ENCODE measurements around the gene C1QTNF12.

The C1QTNF12 gene

DNA sequence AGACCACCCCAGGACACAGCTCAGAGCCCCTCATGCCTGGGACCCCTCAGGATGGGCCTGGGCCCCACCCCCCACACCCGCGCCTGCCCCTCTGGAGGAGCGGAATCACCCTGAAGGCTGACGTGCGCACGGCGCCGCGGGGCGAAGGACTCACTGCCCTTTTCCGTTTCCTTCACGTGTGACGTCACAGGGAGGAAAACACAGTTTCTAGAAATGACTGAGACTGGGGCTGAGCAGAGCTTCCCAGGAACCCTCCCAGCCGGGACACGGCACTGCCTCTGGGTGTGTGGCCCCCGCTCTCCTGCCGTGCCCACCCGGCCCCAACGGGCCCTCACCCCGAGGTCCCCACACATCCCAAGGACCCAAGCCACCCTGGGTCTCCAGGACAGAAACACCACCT lies 27.2 kb downstream of the C1QTNF12 start:
- DNase-seq (ENCODE audit: insufficient read length, low spot score) (no peak), FAIRE-seq (no peak)
- TF ChIP-seq, protein P1, sequence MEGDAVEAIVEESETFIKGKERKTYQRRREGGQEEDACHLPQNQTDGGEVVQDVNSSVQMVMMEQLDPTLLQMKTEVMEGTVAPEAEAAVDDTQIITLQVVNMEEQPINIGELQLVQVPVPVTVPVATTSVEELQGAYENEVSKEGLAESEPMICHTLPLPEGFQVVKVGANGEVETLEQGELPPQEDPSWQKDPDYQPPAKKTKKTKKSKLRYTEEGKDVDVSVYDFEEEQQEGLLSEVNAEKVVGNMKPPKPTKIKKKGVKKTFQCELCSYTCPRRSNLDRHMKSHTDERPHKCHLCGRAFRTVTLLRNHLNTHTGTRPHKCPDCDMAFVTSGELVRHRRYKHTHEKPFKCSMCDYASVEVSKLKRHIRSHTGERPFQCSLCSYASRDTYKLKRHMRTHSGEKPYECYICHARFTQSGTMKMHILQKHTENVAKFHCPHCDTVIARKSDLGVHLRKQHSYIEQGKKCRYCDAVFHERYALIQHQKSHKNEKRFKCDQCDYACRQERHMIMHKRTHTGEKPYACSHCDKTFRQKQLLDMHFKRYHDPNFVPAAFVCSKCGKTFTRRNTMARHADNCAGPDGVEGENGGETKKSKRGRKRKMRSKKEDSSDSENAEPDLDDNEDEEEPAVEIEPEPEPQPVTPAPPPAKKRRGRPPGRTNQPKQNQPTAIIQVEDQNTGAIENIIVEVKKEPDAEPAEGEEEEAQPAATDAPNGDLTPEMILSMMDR (IDR thresholded peaks at IDR 0.05; ENCODE audit: insufficient read depth, missing control alignments) = no peak

- FAIRE-seq (no peak), DNase-seq (ENCODE audit: insufficient read length, low spot score) (no peak)
- TF ChIP-seq, protein P1 (IDR thresholded peaks at IDR 0.05; ENCODE audit: insufficient read depth, missing control alignments) = no peak
Observed at GRCh38 chr1:1218524-1219200, 27.9 kb downstream of the C1QTNF12 start.

- FAIRE-seq = no peak
Observed at GRCh38 chr1:1217621-1218523, 28.6 kb downstream of the C1QTNF12 start.

GRCh38 chr1:1216770-1217620 lies 29.5 kb downstream of the C1QTNF12 start:
- DNase-seq (ENCODE audit: insufficient read length, low spot score) (no peak), FAIRE-seq (no peak)
- TF ChIP-seq, protein P1 (IDR thresholded peaks at IDR 0.05; ENCODE audit: insufficient read depth, missing control alignments) = no peak

More at GRCh38 chr1:1217621-1218523, 28.6 kb downstream of the C1QTNF12 start:
- no peak for DNase-seq (ENCODE audit: insufficient read length, low spot score)
- TF ChIP-seq, protein P1 (IDR thresholded peaks at IDR 0.05; ENCODE audit: insufficient read depth, missing control alignments) = no peak

DNA sequence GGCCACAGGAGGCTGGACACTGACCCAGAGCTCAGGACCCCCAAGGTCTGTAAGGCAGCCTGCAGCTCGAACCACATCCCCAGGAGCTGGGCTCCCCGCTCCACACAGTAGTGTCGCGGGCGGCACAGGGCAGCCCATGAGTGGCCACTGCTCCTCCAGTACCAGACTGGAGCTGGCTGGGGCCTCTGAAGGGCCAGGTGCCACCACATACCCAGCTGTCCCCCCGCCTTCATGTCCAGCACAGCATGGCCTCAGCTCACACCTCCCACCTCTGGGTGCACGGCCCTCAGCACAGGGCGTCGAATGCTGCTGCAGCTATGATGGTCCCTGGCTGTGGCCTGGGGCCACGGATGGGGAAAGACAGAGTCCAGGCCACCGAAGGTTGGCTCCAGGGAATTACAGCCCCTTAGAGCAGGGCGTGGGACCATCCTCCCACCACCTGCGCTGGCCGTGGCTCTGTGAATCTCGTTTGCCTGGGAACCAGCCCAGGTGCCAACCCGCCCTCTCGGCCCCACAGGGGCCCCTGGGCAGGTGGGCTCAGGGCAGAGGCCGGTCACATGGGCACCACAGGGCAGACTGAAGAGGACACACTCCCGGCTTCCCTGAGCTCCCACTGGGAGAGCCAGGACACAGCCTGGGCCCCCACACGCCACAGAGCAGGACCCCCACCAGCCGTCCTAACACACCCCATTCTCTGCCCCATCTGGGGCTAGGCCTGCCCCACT lies 30.5 kb downstream of the C1QTNF12 start:
- TF ChIP-seq, protein P1 (IDR thresholded peaks at IDR 0.05; ENCODE audit: insufficient read depth, missing control alignments) = no peak
- FAIRE-seq (no peak), DNase-seq (ENCODE audit: insufficient read length, low spot score) (no peak)

- DNase-seq (ENCODE audit: insufficient read length, low spot score) (no peak), FAIRE-seq (no peak)
- TF ChIP-seq, protein P1 (IDR thresholded peaks at IDR 0.05; ENCODE audit: insufficient read depth, missing control alignments) = no peak
Observed at GRCh38 chr1:1215080-1215676, 31.3 kb downstream of the C1QTNF12 start.
